Esophagus muscularis mucosa (tissue), 4 donors: ENCODE results near the gene C1R. TPM values are rescaled to one million over a fixed set of nuclear protein-coding genes. Genes with fewer than 3 reads are reported as not detected.

Experiments
- DNase-seq: peaks from one replicate; pipeline ENCODE4 v3.0.0-alpha.2; 2017; ENCODE audit errors: extremely low spot score
- H3K27ac ChIP-seq, 4 donors: fragments of 200-600 bp; sonication (generic); replicated peaks in 1 of 4; 1 replicate in 3 of 4; 2 replicates in 1 of 4; pipeline ENCODE4 v1.5.1; 2016 to 2019; ENCODE audit warnings: mild to moderate bottlenecking in 1 of 4
- H3K27me3 ChIP-seq, 4 donors: fragments of 200-600 bp; sonication (generic); one replicate each; pipeline versions ENCODE4 v1.5.1 to v1.6.0; 2016 to 2019
- H3K36me3 ChIP-seq, 4 donors: fragments of 200-600 bp; sonication (generic); one replicate each; pipeline ENCODE4 v1.5.1; 2016 to 2019
- H3K4me1 ChIP-seq, 4 donors: fragments of 200-600 bp; sonication (generic); one replicate each; pipeline ENCODE4 v1.5.1; 2016 to 2019
- H3K4me3 ChIP-seq, 4 donors: fragments of 200-600 bp; sonication (generic); 1 replicate in 2 of 4; 2 replicates in 2 of 4; pipeline ENCODE4 v1.5.1; 2016 to 2019; ENCODE audit warnings: mild to moderate bottlenecking in 4 of 4, moderate library complexity in 1 of 4
- H3K9me3 ChIP-seq, 4 donors: fragments of 200-600 bp; sonication (generic); 1 replicate in 3 of 4; 2 replicates in 1 of 4; pipeline ENCODE4 v1.5.1; 2016 to 2019
- EP300 ChIP-seq: sonication (generic); formaldehyde crosslinking; IDR thresholded peaks from one replicate; pipeline ENCODE4 v1.6.1; 2017; ENCODE audit warnings: antibody characterized with exemption
- POLR2A ChIP-seq: fragments of 450-650 bp; IDR thresholded peaks from one replicate; pipeline ENCODE4 v1.6.1; 2017; ENCODE audit warnings: antibody characterized with exemption, moderate library complexity, mild to moderate bottlenecking, low read depth
- POLR2AphosphoS5 ChIP-seq, 2 donors: sonication (generic); formaldehyde crosslinking; IDR thresholded peaks; one replicate each; pipeline ENCODE4 v1.6.1; 2017; ENCODE audit warnings: antibody characterized with exemption in 2 of 2
- WGBS: methylation state at CpG from one replicate; pipeline ENCODE4 v1.1.5; 2018; 5-methylcytosine and 5-hydroxymethylcytosine counted together
- intact Hi-C: fragments of 100-400 bp; cut with DNase I; formaldehyde crosslinking; loops from one replicate; pipeline ENCODE4 v1.15.1; 2023
- total RNA-seq, 4 donors: library from RNA; depleted of rRNA; stranded (reverse); fragments of >200 nt; gene quantifications; one replicate each; pipeline versions ENCODE4 v1.1.0 to v1.2.1, GENCODE V29; 2016
- TF ChIP-seq, protein P1 (sequence below), 3 experiments: fragments of 200-600 bp in 2 of 3; fragments of 450-650 bp in 1 of 3; sonication (generic) in 2 of 3; IDR thresholded peaks; one replicate each; pipeline ENCODE4 v1.5.1; 2017 to 2019; ENCODE audit warnings: antibody characterized with exemption in 3 of 3, mild to moderate bottlenecking in 2 of 3, moderate library complexity in 1 of 3

Gene C1R
- total RNA-seq, 4 donors from 2014 or later: 324 to 603 (median 572) TPM

DNA sequence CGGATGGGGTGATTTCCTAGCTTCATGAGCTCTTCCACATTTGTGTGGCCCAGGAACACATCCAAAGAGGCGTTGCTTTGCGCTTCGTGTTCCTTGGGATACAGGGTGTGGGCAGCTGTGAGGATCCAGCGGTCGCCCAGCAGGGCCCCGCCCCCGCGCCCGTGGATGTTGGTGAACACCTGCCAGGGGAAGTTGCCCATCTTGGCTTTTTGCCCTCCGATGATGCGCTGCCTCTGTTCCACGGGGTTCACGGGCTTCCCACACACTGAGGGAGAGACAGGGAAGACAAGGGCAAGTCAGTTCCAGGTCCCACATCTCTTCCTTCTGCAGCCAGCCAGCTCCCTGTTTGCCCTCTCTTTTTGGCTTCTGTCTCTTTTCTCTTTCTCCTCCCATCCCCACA is 11.2 kb downstream of the C1R start:
- H3K9me3 ChIP-seq: no peaks in the 10 kb centered on the region
- DNase-seq: no peak
- intact Hi-C loops: no loop called here
- peak overlapping the region; percentile 81 to 87 (median 82) for H3K27ac ChIP-seq
- H3K4me1 ChIP-seq: peaks cover 9 to 38% (median 28%) of the 10 kb centered on the region in 4 donors
- peaks cover 24 to 50% (median 44%) of the 10 kb centered on the region in 4 donors for H3K36me3 ChIP-seq
- 67% methylated on average over 2 of the region's 14 CpGs for WGBS
- TF ChIP-seq EP300 (no peak), POLR2AphosphoS5 (IDR thresholded peaks at IDR 0.05) (no peak)
- no peak overlapping the region for H3K4me3 ChIP-seq
- no peaks in the 10 kb centered on the region for H3K27me3 ChIP-seq

DNA sequence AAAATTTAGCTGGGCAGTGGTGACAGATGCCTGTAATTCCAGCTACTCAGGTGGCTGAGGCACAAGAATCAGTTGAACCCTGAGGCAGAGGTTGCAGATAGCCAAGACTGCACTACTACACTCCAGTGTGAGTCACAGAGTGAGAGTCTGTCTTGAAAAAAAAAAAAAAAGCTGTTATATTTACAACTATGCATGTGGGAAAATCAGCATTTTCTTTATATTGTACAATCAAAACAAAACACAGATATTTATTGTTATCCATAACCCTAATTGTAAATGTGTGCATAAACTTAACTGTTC is 12.5 kb downstream of the C1R start:
- DNase-seq: no peak
- Histone ChIP-seq H3K4me1 (peaks cover 9 to 38% (median 28%) of the 10 kb centered on the region in 4 donors), H3K27ac (peak overlapping the region; percentile 81 to 87 (median 82)), H3K36me3 (peaks cover 24 to 38% (median 32%) of the 10 kb centered on the region in 4 donors), H3K9me3 (no peaks in the 10 kb centered on the region), H3K4me3 (peak overlapping the region in 1 of 4 donors; percentile 14), H3K27me3 (no peaks in the 10 kb centered on the region)
- no peak for TF ChIP-seq EP300
- TF ChIP-seq, protein P1, sequence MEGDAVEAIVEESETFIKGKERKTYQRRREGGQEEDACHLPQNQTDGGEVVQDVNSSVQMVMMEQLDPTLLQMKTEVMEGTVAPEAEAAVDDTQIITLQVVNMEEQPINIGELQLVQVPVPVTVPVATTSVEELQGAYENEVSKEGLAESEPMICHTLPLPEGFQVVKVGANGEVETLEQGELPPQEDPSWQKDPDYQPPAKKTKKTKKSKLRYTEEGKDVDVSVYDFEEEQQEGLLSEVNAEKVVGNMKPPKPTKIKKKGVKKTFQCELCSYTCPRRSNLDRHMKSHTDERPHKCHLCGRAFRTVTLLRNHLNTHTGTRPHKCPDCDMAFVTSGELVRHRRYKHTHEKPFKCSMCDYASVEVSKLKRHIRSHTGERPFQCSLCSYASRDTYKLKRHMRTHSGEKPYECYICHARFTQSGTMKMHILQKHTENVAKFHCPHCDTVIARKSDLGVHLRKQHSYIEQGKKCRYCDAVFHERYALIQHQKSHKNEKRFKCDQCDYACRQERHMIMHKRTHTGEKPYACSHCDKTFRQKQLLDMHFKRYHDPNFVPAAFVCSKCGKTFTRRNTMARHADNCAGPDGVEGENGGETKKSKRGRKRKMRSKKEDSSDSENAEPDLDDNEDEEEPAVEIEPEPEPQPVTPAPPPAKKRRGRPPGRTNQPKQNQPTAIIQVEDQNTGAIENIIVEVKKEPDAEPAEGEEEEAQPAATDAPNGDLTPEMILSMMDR (IDR thresholded peaks at IDR 0.05): no peak
- no peak for TF ChIP-seq POLR2A
- TF ChIP-seq POLR2AphosphoS5 (IDR thresholded peaks at IDR 0.05): no peak
- intact Hi-C loops: no loop called here

DNA sequence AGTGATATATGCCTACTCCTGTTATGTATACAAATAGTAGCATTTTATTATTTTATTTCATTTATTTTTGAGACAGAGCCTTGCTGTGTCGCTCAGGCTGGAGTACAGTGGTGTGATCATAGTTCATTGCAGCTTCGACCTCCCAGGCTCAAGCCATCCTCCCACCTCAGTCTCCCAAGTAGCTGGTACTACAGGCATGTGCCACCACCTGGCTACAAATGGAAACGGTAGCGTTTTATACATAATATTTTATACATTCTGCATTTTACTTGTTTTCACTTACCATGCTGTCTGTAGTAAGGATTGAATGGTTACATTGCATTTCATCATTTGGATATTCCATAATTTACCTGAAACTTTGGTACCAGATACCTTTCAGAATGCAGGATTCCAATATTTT is 14.1 kb downstream of the C1R start:
- no peak for DNase-seq
- TF ChIP-seq POLR2AphosphoS5 (IDR thresholded peaks at IDR 0.05) (no peak), EP300 (no peak), POLR2A (no peak)
- TF ChIP-seq, protein P1 (IDR thresholded peaks at IDR 0.05): no peak
- Histone ChIP-seq H3K4me1 (peaks cover 9 to 38% (median 28%) of the 10 kb centered on the region in 4 donors), H3K9me3 (no peaks in the 10 kb centered on the region), H3K27ac (no peak overlapping the region), H3K27me3 (no peaks in the 10 kb centered on the region), H3K36me3 (peaks cover 21 to 31% (median 26%) of the 10 kb centered on the region in 4 donors), H3K4me3 (no peak overlapping the region)
- intact Hi-C loops: no loop called here
- WGBS: 75% methylated on average over 4 of the region's 4 CpGs

DNA sequence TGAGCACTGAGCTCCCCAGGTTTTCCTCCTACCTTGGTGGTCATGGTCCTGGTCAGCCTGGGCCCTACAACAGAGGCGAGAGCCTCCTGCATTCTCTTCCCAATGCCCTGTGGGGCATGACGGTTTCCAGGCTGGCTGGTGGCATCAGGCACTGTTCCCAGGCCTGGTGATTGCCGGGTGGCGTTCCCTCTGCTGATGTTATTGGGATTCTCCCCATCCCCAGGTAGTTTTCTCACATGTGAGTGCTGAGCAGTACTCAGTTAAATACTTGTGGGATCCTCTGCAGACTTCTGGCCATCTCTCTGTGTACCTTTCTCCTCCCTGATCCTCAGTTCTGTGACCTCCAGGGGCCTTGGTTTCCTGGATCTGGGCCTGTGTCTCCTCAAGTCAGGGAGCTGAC is 15.8 kb downstream of the C1R start:
- DNase-seq: no peak
- peaks cover 9 to 31% (median 26%) of the 10 kb centered on the region in 4 donors for H3K4me1 ChIP-seq
- no peaks in the 10 kb centered on the region for H3K9me3 ChIP-seq
- no peak overlapping the region for H3K4me3 ChIP-seq
- 100% methylated on average over 2 of the region's 4 CpGs for WGBS
- H3K36me3 ChIP-seq: peaks cover 7 to 14% (median 12%) of the 10 kb centered on the region in 4 donors
- TF ChIP-seq POLR2AphosphoS5 (IDR thresholded peaks at IDR 0.05) (no peak), EP300 (no peak), POLR2A (no peak)
- TF ChIP-seq, protein P1 (IDR thresholded peaks at IDR 0.05): no peak
- H3K27ac ChIP-seq: no peak overlapping the region
- no peaks in the 10 kb centered on the region for H3K27me3 ChIP-seq
- intact Hi-C loops: no loop called here

DNA sequence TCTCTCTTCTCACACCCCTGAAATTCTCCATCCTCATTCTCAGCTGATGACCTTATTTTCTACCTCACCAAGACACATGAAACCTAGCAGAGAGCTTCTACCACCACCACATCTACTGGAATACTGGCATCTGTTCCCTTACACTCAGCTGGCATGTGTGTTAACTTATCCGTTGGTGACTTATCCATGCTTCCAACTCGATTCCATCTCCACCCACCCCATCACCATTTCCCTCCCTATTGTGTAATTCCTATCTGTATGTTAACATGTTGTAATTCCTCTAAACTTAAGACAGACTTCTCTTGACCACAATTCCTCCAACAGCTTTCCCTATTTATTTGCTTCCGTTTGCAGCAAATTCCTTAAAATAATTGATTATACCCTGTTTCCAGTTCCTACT is 16.3 kb downstream of the C1R start:
- 85% methylated on average over 3 of the region's 3 CpGs for WGBS

DNA sequence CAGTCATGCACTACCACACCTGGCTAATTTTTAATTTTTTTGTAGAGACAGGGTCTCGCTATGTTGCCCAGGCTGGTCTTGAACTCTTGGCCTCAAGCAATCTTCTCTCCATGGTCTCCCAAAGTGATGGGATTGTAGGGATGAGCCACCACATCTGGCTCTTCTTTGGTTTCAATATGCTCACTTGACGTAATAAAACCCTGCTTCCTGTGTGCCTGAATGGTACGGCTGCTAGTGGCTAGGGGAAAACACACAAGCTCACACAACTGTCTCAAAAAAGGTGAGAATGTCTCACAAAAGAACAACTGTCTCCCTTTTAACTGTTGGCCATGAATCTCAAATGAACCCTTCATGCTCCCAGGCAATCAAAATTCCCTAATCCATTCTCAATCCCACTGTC is 16.7 kb downstream of the C1R start:
- no peak overlapping the region for H3K27ac ChIP-seq
- H3K27me3 ChIP-seq: no peaks in the 10 kb centered on the region
- no peak for DNase-seq
- H3K9me3 ChIP-seq: no peaks in the 10 kb centered on the region
- no peak for TF ChIP-seq EP300
- no peak for TF ChIP-seq POLR2AphosphoS5 (IDR thresholded peaks at IDR 0.05)
- no peak for TF ChIP-seq POLR2A
- TF ChIP-seq, protein P1 (IDR thresholded peaks at IDR 0.05): no peak
- peaks cover 9 to 24% (median 20%) of the 10 kb centered on the region in 4 donors for H3K4me1 ChIP-seq
- WGBS: 88% methylated on average over 3 of the region's 3 CpGs
- no peak overlapping the region for H3K4me3 ChIP-seq
- intact Hi-C loops: no loop called here
- peaks cover 2 to 8% (median 4%) of the 10 kb centered on the region in 4 donors for H3K36me3 ChIP-seq

More for the DNA sequence above, 16.3 kb downstream of the C1R start:
- intact Hi-C loops: no loop called here
- no peak for DNase-seq
- no peak for TF ChIP-seq EP300
- Histone ChIP-seq H3K27me3 (no peaks in the 10 kb centered on the region), H3K4me3 (no peak overlapping the region), H3K27ac (no peak overlapping the region), H3K36me3 (peaks cover 2 to 8% (median 6%) of the 10 kb centered on the region in 4 donors), H3K4me1 (peaks cover 9 to 27% (median 25%) of the 10 kb centered on the region in 4 donors), H3K9me3 (no peaks in the 10 kb centered on the region)
